Stimulated activated naive CD8-positive, alpha-beta T cell treated with anti-CD3 and anti-CD28 coated beads, Interleukin-15, Interleukin-2, amounts not matched to agents 100 ng/mL and 50 ng/mL, for 24 hours (primary cell): ENCODE measurements around the gene PPBP.

Experiments
- H3K27ac Mint-ChIP-seq: one replicate; pipeline ENCODE4 v1.8.0; 2021; ENCODE audit warnings: mild to moderate bottlenecking, mixed read lengths
- H3K27me3 Mint-ChIP-seq: one replicate; pipeline ENCODE4 v1.8.0; 2021; ENCODE audit warnings: mixed read lengths
- H3K36me3 Mint-ChIP-seq: one replicate; pipeline ENCODE4 v1.8.0; 2021; ENCODE audit warnings: low read depth, mixed read lengths
- H3K4me1 Mint-ChIP-seq: one replicate; pipeline ENCODE4 v1.8.0; 2021; ENCODE audit warnings: low read depth, mixed read lengths
- H3K4me3 Mint-ChIP-seq: one replicate; pipeline ENCODE4 v1.8.0; 2021; ENCODE audit warnings: mild to moderate bottlenecking, mixed read lengths
- H3K9me3 Mint-ChIP-seq: one replicate; pipeline ENCODE4 v1.8.0; 2021; ENCODE audit warnings: mixed read lengths

The PPBP gene, protein sequence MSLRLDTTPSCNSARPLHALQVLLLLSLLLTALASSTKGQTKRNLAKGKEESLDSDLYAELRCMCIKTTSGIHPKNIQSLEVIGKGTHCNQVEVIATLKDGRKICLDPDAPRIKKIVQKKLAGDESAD

DNA sequence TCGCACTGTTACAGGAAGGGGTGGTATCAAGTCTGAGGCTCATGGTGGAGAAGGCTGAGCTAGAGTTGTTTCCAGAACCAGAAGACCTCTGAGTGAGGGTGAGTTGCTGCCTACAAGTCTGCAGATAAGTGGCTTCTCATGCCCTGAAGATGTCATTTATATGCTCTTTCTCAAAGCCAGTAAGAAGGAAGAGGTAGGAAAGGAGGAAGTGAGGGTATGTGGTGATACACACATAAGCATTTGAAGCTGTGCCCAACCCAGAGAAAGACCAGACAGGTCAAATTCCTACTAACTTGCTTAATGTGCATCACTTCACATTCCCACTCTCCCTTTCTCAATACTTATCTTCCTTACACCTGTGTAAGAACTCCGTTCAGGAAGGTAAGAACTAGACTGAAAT, at the start of gene PPBP:
Gene PPBP, minus strand, starts transcription at position 130 of the 400 bp plus-strand sequence. Its CDS starts 87 bp downstream, at position 43.
- Mint-ChIP-seq H3K9me3 (peaks cover 4% of the 10 kb centered on the region), H3K27ac (no peak within 1 kb of the TSS), H3K27me3 (no peaks in the 10 kb centered on the region), H3K4me1 (no peaks in the 10 kb centered on the region), H3K36me3 (no peaks in the 10 kb centered on the region), H3K4me3 (no peak within 1 kb of the TSS)

DNA sequence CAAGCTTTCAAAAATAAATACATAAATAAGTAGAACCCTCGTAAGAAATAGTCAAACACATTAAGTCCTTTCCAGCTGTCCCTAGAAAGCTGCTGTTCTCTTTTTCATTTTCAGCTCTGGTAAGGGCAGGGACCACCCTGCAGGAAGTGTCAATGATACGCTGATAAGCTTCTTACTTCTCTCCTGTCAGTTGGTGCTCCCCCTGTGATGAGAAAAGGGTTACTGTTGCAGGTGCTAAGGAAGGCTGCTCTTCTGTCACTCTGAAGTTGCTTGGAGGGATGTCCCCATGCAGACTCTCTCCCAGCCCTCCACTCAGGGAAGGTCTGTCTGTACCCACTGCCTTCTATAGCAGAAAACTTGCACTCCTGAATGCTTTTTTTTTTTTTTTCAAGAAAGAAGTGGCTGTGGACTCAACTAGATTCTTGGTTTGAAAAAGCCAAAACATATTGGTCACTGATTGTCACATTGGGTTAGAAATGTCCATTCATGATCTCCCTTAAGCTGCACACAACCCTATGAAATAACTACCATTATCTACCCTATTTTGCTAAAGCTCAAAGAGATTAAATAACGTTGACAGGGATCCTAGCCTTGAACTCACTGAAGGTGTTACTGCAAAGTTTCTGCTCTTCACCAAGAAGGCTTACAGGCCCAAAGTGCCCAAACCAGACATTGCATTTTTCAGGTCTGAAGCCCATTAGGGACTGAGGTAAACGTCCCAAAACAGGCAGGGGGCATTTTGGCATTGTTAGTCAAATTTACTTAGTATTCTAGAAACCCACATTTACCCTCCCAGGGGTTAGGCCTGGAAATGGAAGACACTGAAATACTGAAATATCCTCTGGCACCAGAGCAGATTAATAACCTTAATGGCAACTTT, 49.3 kb upstream of the PPBP start:
- Mint-ChIP-seq H3K4me1 (peaks cover 12% of the 10 kb centered on the region), H3K9me3 (no peaks in the 10 kb centered on the region), H3K4me3 (peak overlapping the region; percentile 75), H3K36me3 (no peaks in the 10 kb centered on the region), H3K27me3 (peaks cover 55% of the 10 kb centered on the region), H3K27ac (no peak overlapping the region)

DNA sequence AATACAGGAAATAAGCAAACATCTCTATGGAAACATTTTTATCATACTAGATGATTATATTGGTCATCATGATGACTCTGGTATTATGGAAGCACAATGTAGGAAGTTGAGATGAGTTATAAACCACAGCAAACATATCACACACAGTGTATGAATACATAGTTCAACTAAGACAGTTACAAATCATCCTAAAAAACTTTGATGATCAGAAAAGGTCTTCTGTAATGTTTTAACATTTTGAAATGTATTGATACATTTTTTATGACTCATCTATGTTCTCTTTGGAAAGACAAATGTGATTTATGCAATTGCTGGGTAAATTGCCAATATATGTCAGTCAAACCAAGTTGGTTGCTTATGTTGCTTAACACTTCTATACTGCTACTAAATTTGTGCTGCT, 45.7 kb upstream of the PPBP start:
- no peak overlapping the region for H3K4me3 Mint-ChIP-seq
- no peaks in the 10 kb centered on the region for H3K36me3 Mint-ChIP-seq
- H3K4me1 Mint-ChIP-seq = peaks cover 8% of the 10 kb centered on the region
- no peak overlapping the region for H3K27ac Mint-ChIP-seq
- H3K9me3 Mint-ChIP-seq = no peaks in the 10 kb centered on the region
- H3K27me3 Mint-ChIP-seq = peaks cover 23% of the 10 kb centered on the region

DNA sequence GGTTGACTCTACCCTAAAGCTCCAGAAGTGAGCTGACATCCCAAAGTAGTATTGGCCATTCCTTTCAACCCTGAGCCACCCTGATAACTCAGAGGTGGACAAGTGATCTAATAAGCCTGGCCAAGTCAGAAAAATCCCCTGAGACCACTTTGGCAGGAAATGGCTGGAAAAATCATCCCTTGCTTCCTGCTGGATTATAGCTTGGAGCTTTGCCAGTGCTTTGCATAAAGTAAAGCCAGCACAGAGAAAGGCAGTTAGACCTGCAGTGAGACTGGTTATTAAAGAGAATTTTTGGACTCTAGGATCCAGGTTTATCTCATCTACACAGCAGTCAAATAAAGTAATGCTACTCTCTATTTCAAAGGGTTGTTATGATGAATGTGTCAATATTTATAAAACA, 44.1 kb upstream of the PPBP start:
- no peak overlapping the region for H3K4me3 Mint-ChIP-seq

DNA sequence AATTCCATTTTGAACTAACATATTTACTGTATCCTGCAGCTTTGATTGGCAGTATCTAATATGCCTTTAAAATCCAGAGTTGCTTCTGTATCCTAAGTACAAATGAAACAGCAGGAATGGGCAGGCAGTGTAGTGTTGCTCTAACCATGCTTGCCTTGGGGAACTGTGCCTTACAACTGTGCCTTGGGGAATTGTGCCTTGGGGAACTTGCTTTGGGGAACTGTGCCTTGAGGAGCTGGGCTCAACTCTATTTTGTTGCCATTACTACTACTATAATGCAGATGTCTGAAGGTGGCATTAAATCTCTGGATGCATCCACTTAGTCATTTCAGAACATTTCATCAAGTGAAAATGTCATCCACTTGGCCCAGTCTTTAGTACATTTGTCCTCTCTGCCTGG, 43.6 kb upstream of the PPBP start:
- Mint-ChIP-seq H3K4me3 (no peak overlapping the region), H3K27me3 (peaks cover 8% of the 10 kb centered on the region), H3K4me1 (no peaks in the 10 kb centered on the region), H3K36me3 (no peaks in the 10 kb centered on the region), H3K9me3 (no peaks in the 10 kb centered on the region), H3K27ac (no peak overlapping the region)

More for the DNA sequence above, 44.1 kb upstream of the PPBP start:
- Mint-ChIP-seq H3K27ac (no peak overlapping the region), H3K9me3 (no peaks in the 10 kb centered on the region), H3K27me3 (peaks cover 11% of the 10 kb centered on the region), H3K4me1 (no peaks in the 10 kb centered on the region), H3K36me3 (no peaks in the 10 kb centered on the region)

DNA sequence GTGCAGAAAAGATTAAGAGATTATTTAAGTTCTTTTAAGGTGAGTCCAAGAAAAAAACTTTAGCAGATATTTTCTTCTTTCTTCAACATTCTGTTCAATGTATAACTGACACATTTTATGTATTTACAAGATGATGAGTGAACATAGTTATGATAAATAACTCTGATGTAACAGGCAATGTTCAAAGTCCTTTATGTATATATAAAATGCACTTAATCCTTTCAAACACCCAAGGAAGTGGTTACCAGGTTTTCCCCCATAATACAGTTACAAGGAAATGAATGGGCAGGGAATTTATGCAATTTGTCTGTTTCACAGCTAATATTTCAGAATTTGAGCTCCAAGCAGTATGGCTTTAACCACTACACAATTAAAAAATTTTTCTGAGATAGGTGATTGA, 42.3 kb upstream of the PPBP start:
- Mint-ChIP-seq H3K36me3 (no peaks in the 10 kb centered on the region), H3K27me3 (no peaks in the 10 kb centered on the region), H3K4me3 (no peak overlapping the region), H3K4me1 (no peaks in the 10 kb centered on the region), H3K27ac (no peak overlapping the region), H3K9me3 (no peaks in the 10 kb centered on the region)

DNA sequence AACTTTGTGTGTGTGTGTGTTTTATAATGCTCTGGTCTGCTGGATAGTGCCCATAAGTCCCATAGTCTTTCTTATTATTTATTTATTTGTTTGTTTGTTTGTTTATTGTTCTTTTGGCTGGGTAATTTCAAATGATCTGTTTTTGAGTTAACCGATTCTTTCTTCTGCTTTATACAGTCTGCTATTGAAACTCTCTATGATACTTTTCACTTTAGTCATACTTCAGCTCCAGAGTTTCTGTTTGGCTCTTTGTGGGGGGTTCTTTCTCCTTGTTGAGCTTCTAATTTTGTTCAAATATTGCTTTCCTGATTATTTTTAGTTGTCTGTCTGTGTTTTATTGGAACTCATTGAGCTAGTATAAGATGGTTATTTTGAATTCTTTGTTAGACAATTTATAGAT, 40.5 kb upstream of the PPBP start:
- Mint-ChIP-seq H3K27me3 (no peaks in the 10 kb centered on the region), H3K9me3 (no peaks in the 10 kb centered on the region), H3K4me1 (no peaks in the 10 kb centered on the region), H3K27ac (no peak overlapping the region), H3K36me3 (no peaks in the 10 kb centered on the region), H3K4me3 (no peak overlapping the region)

DNA sequence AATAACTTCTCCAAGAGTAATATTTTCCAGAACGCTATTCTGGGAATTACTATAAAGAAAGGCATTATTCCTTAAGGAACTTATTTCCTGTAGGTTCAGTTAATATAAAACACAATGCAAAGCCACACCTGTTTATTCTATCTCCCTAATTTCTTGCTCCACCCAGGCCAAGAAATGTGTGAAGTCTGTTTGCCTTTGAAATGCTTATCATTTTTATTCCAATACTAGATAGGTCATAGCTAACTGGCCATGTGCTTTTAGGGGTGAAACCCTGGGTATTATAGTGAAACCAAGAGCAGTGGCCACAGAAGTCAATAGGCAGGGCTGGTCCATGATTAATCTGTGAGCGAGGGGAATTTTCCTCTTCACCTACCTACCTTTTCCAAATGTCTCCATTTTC, 35.7 kb upstream of the PPBP start:
- no peaks in the 10 kb centered on the region for H3K36me3 Mint-ChIP-seq
- no peaks in the 10 kb centered on the region for H3K27me3 Mint-ChIP-seq
- H3K4me1 Mint-ChIP-seq = peaks cover 3% of the 10 kb centered on the region
- no peaks in the 10 kb centered on the region for H3K9me3 Mint-ChIP-seq
- no peak overlapping the region for H3K4me3 Mint-ChIP-seq
- H3K27ac Mint-ChIP-seq = no peak overlapping the region

DNA sequence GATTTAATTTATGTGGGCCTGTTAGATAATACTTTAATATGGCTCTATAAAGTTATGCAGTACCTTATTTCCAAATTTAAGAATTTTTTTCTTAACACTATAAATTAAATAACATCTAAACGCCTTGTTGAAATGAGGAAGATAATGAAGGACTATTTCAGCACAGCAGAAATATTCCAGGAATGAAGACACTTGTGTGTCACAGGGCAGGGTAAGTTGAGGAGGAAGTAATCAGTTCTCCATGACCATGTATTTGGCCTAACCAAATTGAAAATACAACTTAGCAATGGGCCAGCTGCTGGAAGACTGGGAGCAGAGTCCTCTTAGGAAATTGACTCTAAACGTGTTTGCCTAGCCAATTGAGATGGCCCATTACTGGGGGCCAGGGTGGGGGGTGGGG, 33.6 kb upstream of the PPBP start:
- Mint-ChIP-seq H3K36me3 (no peaks in the 10 kb centered on the region), H3K27me3 (no peaks in the 10 kb centered on the region), H3K9me3 (no peaks in the 10 kb centered on the region), H3K4me1 (peaks cover 4% of the 10 kb centered on the region), H3K4me3 (no peak overlapping the region), H3K27ac (no peak overlapping the region)

DNA sequence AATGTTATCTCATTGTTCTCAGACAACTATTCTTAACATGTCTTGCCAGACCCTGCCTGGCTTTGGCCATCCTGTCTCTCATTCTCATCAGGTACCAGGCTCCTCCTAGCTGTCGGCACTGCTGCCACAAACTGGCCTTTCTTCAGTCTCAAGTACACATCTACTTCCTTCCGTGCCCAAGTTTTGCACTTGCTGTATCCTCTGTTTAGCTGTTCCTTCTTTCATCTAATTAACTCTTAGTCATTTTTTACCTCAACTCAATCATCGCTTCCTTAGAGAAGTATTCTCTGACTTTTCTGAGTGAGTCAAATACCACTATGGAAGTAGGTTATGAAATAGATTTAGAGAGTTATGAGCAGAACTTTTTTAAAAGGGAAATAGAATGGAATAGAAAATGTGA, 30.8 kb upstream of the PPBP start:
- no peaks in the 10 kb centered on the region for H3K36me3 Mint-ChIP-seq
- H3K27ac Mint-ChIP-seq = no peak overlapping the region
- peaks cover 4% of the 10 kb centered on the region for H3K9me3 Mint-ChIP-seq
- no peak overlapping the region for H3K4me3 Mint-ChIP-seq
- no peaks in the 10 kb centered on the region for H3K27me3 Mint-ChIP-seq
- peaks cover 16% of the 10 kb centered on the region for H3K4me1 Mint-ChIP-seq

DNA sequence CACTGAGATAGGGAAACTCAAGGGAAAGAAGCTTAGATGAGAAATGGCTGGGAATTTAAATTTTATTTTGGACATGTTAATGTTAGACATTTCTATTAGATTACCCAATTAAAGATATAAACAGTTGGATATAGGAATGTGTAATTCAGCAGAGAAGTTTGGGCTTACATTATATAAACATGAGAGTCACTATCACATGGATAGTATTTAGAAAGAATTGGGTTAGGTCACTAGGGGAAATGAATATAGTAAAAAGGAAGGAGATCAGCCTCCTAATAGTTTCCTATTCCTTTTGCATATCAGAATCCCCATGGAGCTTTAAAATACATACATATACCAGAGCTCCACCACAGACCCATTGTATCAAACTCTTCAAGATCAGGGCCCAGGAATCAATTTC, 30.1 kb upstream of the PPBP start:
- Mint-ChIP-seq H3K27me3 (peaks cover 3% of the 10 kb centered on the region), H3K4me1 (peaks cover 16% of the 10 kb centered on the region), H3K27ac (no peak overlapping the region), H3K36me3 (no peaks in the 10 kb centered on the region), H3K9me3 (peaks cover 4% of the 10 kb centered on the region), H3K4me3 (no peak overlapping the region)

DNA sequence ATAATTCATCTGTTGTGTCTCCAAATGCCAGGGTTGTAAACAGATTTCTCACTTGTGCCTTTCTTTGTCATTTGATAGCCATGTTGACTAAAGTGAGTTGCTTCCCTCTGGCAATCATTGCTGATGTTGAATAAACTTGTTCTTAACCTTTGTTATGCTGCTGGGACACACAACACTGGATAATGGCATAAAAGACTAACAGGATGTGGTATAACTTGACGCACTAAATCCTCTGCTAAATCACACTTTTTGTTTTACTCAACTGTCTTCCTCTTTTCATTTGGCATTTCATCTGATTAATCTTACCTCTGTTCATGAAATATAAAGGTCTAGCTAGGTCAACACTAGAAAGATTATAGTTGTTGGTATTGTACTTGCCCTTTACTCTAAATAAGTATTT, 28.1 kb upstream of the PPBP start:
- H3K4me3 Mint-ChIP-seq = no peak overlapping the region
- peaks cover 16% of the 10 kb centered on the region for H3K4me1 Mint-ChIP-seq
- peaks cover 4% of the 10 kb centered on the region for H3K9me3 Mint-ChIP-seq
- H3K27ac Mint-ChIP-seq = no peak overlapping the region
- H3K27me3 Mint-ChIP-seq = peaks cover 3% of the 10 kb centered on the region
- no peaks in the 10 kb centered on the region for H3K36me3 Mint-ChIP-seq

DNA sequence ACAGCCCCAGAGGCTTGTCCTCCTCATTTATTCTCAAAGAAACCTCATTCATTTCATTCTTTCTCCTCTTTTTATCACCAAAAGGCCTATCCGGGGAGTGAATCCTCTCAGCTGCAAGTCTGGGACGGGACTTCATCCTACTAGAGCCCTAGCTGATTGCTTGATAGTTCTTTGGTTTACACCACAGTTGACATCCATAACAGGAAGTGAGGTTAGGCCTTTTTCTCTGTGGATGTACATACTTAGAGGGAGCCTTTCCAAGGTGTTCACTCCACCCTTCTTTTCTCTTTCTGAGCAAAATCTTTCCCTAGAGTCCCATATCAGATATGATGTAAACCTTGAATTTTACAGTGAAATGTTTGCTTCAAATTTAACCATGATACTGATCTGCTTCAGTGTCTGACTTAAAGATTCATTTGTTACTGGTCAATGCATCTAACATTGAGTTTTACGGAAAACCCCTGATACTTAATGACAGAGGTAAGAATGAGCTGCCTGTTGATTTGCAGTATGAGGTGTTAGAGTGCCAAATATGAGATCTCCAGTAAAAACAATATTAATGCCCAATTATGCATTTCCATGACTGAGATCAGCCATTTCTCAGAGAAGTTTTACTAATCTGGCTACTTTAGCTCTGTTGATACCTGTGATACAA, 27.3 kb upstream of the PPBP start:
- Mint-ChIP-seq H3K9me3 (peaks cover 8% of the 10 kb centered on the region), H3K36me3 (no peaks in the 10 kb centered on the region), H3K4me3 (no peak overlapping the region), H3K4me1 (peaks cover 16% of the 10 kb centered on the region), H3K27me3 (peaks cover 3% of the 10 kb centered on the region), H3K27ac (peak overlapping the region; percentile 13)

DNA sequence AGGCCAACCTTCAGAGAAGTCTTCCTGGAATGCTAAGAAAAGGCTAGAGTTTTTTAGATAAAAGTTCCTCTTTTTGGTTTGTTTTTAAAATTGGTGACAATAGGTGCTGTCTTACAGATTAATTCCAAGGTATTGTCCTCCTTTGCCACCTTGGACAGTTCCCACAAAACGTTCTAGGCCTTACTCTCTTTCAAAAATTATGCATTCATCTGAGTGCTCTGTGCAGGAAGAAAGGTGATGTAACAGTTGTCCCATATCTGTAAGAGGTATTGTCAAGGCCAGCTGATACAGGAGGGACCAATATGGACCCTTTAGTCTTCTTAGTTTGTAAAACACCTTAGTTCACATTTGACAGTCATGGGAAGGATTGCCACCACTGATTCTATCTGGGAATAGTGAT, 26.3 kb upstream of the PPBP start:
- Mint-ChIP-seq H3K9me3 (peaks cover 8% of the 10 kb centered on the region), H3K4me3 (no peak overlapping the region), H3K27me3 (peaks cover 3% of the 10 kb centered on the region), H3K27ac (no peak overlapping the region), H3K4me1 (peaks cover 16% of the 10 kb centered on the region), H3K36me3 (no peaks in the 10 kb centered on the region)

DNA sequence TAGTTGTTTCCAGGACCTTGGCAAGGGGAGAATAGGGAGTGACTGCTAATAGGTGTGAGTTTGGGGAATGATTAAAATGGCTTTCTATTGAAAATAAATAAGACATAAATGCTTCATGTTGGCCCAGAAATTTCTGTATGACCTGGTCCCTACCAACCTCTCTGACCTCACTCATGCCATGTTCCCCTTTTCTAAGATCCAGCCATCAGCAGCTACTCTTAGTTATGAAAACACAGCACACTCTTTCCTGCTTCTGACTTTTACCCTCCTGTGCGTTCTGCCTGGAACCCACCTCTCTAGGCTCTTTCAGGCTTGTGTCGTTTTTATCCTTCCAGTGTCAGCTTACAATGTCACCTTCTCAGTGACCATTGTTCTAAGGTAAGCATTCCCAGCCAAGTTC, 25.3 kb upstream of the PPBP start:
- Mint-ChIP-seq H3K9me3 (peaks cover 8% of the 10 kb centered on the region), H3K4me3 (no peak overlapping the region), H3K36me3 (no peaks in the 10 kb centered on the region), H3K27ac (no peak overlapping the region), H3K4me1 (peaks cover 12% of the 10 kb centered on the region), H3K27me3 (peaks cover 3% of the 10 kb centered on the region)
